HepG2 (cell line): ENCODE data around the gene MED15. TPM values are rescaled to one million over a fixed set of nuclear protein-coding genes. Genes with fewer than 3 reads are reported as not detected.

ENCODE experiments used
- ATAC-seq: fragments of 200-7000 bp; cut with Tn5 transposase; 3 replicates; pipeline ENCODE4 v1.9.1; 2020; ENCODE audit warnings: mild to moderate bottlenecking, moderate library complexity
- BruUV-seq: library from RNA; stranded (reverse); fragments of 400-500 nt; replicated peaks from 2 replicates; lab custom pipeline; 2021; lab: Mats Ljungman, UMichigan
- CTCF ChIA-PET: fragments of 300-600 bp; formaldehyde crosslinking; extraction: SDS; loops from one replicate; lab custom pipeline; 2021; ENCODE audit warnings: low total read pairs, inconsistent platforms, low intra/inter-chr PET ratio; lab: Yijun Ruan, JAX
- POLR2A ChIA-PET: fragments of 350-600 bp; sonication (Branson Sonifier 250); formaldehyde crosslinking; loops from one replicate; lab custom pipeline; 2020; ENCODE audit warnings: antibody characterized with exemption, inconsistent platforms; lab: Yijun Ruan, JAX
- DNase-seq: peaks from one replicate; pipeline ENCODE4 v3.0.0-alpha.2; 2015; ENCODE audit warnings: low spot score
- FAIRE-seq: peaks from 3 replicates; lab custom pipeline; 2011; peaks lifted over from hg19 to GRCh38; lab: Jason Lieb, UNC
- H2AFZ ChIP-seq: one replicate; pipeline ENCODE4 v1.6.1; 2011; ENCODE audit warnings: low read length, inconsistent platforms
- H3K27ac ChIP-seq: fragments of 300-600 bp; 3 replicates; pipeline ENCODE4 v1.8.0; 2011; ENCODE audit warnings: mixed run types, mild to moderate bottlenecking, mixed read lengths, low read length, inconsistent platforms; ENCODE audit not compliant: insufficient read depth; ENCODE audit errors: extremely low read length
- H3K27me3 ChIP-seq, 2 experiments: fragments of 200-600 bp in 1 of 2; 2 replicates in 1 of 2; 3 replicates in 1 of 2; pipeline versions ENCODE4 v1.6.0 to v1.8.0; 2011; ENCODE audit warnings: low read length in 2 of 2, mild to moderate bottlenecking in 2 of 2, moderate library complexity in 2 of 2, inconsistent platforms in 1 of 2; ENCODE audit not compliant: insufficient read depth in 2 of 2, control insufficient read depth in 1 of 2
- H3K36me3 ChIP-seq, 2 experiments: fragments of 200-600 bp in 1 of 2; replicated peaks in 1 of 2; 2 replicates in 1 of 2; 3 replicates in 1 of 2; pipeline versions ENCODE4 v1.5.1 to v1.8.0; 2011; ENCODE audit warnings: low read length in 2 of 2, inconsistent platforms in 1 of 2; ENCODE audit not compliant: insufficient read depth in 2 of 2, control insufficient read depth in 1 of 2
- H3K4me1 ChIP-seq: 2 replicates; pipeline ENCODE4 v1.5.1; 2012; ENCODE audit warnings: low read length, inconsistent platforms; ENCODE audit not compliant: insufficient read depth
- H3K4me2 ChIP-seq: 2 replicates; pipeline ENCODE4 v1.6.0; 2011; ENCODE audit warnings: low read depth, low read length, inconsistent platforms
- H3K4me3 ChIP-seq, 3 experiments: fragments of 200-600 bp in 1 of 3; sonication (generic), shearing (Covaris generic) in 1 of 3; replicated peaks in 1 of 3; 2 replicates each; pipeline ENCODE4 v1.5.1; 2011 to 2016; ENCODE audit warnings: low read length in 3 of 3, inconsistent platforms in 2 of 3, low read depth in 2 of 3, mild to moderate bottlenecking in 2 of 3, control low read depth in 1 of 3, mixed read lengths in 1 of 3; ENCODE audit not compliant: insufficient read depth in 1 of 3
- H3K79me2 ChIP-seq: one replicate; pipeline ENCODE4 v1.6.1; 2011; ENCODE audit warnings: low read length, inconsistent platforms; ENCODE audit not compliant: insufficient read depth
- H3K9ac ChIP-seq: 2 replicates; pipeline ENCODE4 v1.6.0; 2011; ENCODE audit warnings: mild to moderate bottlenecking, low read depth, low read length, inconsistent platforms; ENCODE audit not compliant: insufficient read depth
- H3K9me3 ChIP-seq: 2 replicates; pipeline ENCODE4 v1.5.1; 2012; ENCODE audit warnings: mild to moderate bottlenecking, low read length
- H4K20me1 ChIP-seq: 2 replicates; pipeline ENCODE4 v1.6.0; 2011; ENCODE audit warnings: inconsistent platforms, mild to moderate bottlenecking, low read length, moderate library complexity; ENCODE audit not compliant: insufficient read depth
- ATF2 ChIP-seq: sonication (generic); formaldehyde crosslinking; IDR thresholded peaks from 2 replicates; pipeline ENCODE4 v1.4.0; 2020; ENCODE audit warnings: missing genetic modification reagents
- ATF6 ChIP-seq: sonication (generic); formaldehyde crosslinking; conservative IDR thresholded peaks from 2 replicates; pipeline ENCODE4 v1.4.0; 2020; ENCODE audit warnings: missing genetic modification reagents
- CSRNP2 ChIP-seq: sonication (generic); formaldehyde crosslinking; conservative IDR thresholded peaks from 2 replicates; pipeline ENCODE4 v1.8.0; 2022; ENCODE audit warnings: low read depth, missing genetic modification reagents
- FOXC1 ChIP-seq: sonication (generic); formaldehyde crosslinking; IDR thresholded peaks from 2 replicates; pipeline ENCODE4 v1.8.0; 2022; ENCODE audit warnings: mild to moderate bottlenecking, missing genetic modification reagents, borderline replicate concordance
- KAT2B ChIP-seq: fragments of 150-350 bp; IDR thresholded peaks from 2 replicates; pipeline ENCODE4 v1.6.1; 2014; ENCODE audit warnings: low read depth, low read length, borderline replicate concordance
- NCOA5 ChIP-seq: sonication (generic); formaldehyde crosslinking; IDR thresholded peaks from 2 replicates; pipeline ENCODE4 v1.4.0; 2020; ENCODE audit warnings: missing genetic modification reagents
- NFIC ChIP-seq: IDR thresholded peaks from 2 replicates; pipeline ENCODE4 v1.6.1; 2012; ENCODE audit warnings: mild to moderate bottlenecking, low read length, inconsistent platforms
- PAF1 ChIP-seq: IDR thresholded peaks from 2 replicates; pipeline ENCODE4 v1.6.1; 2016; ENCODE audit warnings: missing genetic modification reagents, missing compliant biosample characterization
- RFX1 ChIP-seq: fragments of 450-650 bp; IDR thresholded peaks from 2 replicates; pipeline ENCODE4 v1.6.1; 2017
- ZGPAT ChIP-seq: IDR thresholded peaks from 2 replicates; pipeline ENCODE4 v1.6.1; 2016; ENCODE audit warnings: mild to moderate bottlenecking
- ZNF543 ChIP-seq: sonication (generic); formaldehyde crosslinking; IDR thresholded peaks from 2 replicates; pipeline ENCODE4 v1.4.0; 2020; ENCODE audit warnings: mild to moderate bottlenecking, missing genetic modification reagents
- ZNF710 ChIP-seq: sonication (generic); formaldehyde crosslinking; IDR thresholded peaks from 2 replicates; pipeline ENCODE4 v1.5.0; 2020; ENCODE audit warnings: mild to moderate bottlenecking, missing genetic modification reagents, borderline replicate concordance
- ZNF775 ChIP-seq: sonication (generic); formaldehyde crosslinking; IDR thresholded peaks from 2 replicates; pipeline ENCODE4 v1.4.0; 2020; ENCODE audit warnings: missing genetic modification reagents, mild to moderate bottlenecking, moderate library complexity, borderline replicate concordance
- ZNF776 ChIP-seq: sonication (generic); formaldehyde crosslinking; IDR thresholded peaks from 2 replicates; pipeline ENCODE4 v1.4.0; 2020; ENCODE audit warnings: mild to moderate bottlenecking, missing genetic modification reagents
- ZSCAN12 ChIP-seq: sonication (generic); formaldehyde crosslinking; IDR thresholded peaks from 2 replicates; pipeline ENCODE4 v1.9.0; 2021; ENCODE audit warnings: mild to moderate bottlenecking, missing genetic modification reagents
- ZSCAN9 ChIP-seq: IDR thresholded peaks from 2 replicates; pipeline ENCODE4 v1.6.1; 2016; ENCODE audit warnings: borderline replicate concordance
- WGBS: methylation state at CpG from one replicate; pipeline ENCODE4 v1.1.6; 2017; ENCODE audit warnings: low lambda C conversion rate; 5-methylcytosine and 5-hydroxymethylcytosine counted together
- in situ Hi-C: cut with HindIII; loops from 2 replicates; pipeline ENCODE4 v1.10.0; 2017; ENCODE audit warnings: low pct_unique_long_range_greater_than_20kb; ENCODE audit not compliant: extremely low pct_ligation_motif_present
- intact Hi-C: fragments of 100-400 bp; cut with micrococcal nuclease; formaldehyde crosslinking; loops from one replicate; pipeline ENCODE4 v1.10.0; 2022; ENCODE audit not compliant: unreplicated experiment
- polyA plus RNA-seq, 8 experiments: library from polyadenylated mRNA; depleted of rRNA in 3 of 8; stranded (reverse) in 7 of 8; unstranded in 1 of 8; fragments of >200 nt; fragmentation: Illumina TruSeq in 4 of 8; extraction: Trizol in 4 of 8; gene quantifications; 2 replicates each; pipeline versions ENCODE4 v1.2.1 to v1.2.3, GENCODE V29; 2011 to 2016; ENCODE audit warnings: low read depth in 4 of 8, missing spikeins in 1 of 8, mixed read lengths in 1 of 8; ENCODE audit not compliant: insufficient read depth in 1 of 8
- total RNA-seq, 5 experiments: library from RNA; depleted of rRNA; stranded (reverse); fragments of >200 nt; fragmentation: Illumina TruSeq; extraction: Trizol; gene quantifications; 2 replicates each; pipeline ENCODE4 v1.2.3, GENCODE V29; 2016; ENCODE audit warnings: low read depth in 1 of 5

The MED15 gene
- total and polyA plus RNA-seq, 2 of the 13 experiments (the other 11 are each of a cell fraction or from before 2014, with no cell fraction given): 14.3 to 27.0 TPM

- intact Hi-C loops: no loop called here
- no peak for FAIRE-seq
- Histone ChIP-seq H3K4me3 (no peak overlapping the region), H2AFZ (no peak overlapping the region), H3K36me3 (no peaks in the 10 kb centered on the region), H3K27me3 (peaks cover 0 to 23% of the 10 kb centered on the region in 2 experiments; a peak in 3 of 5 replicates), H3K79me2 (no peaks in the 10 kb centered on the region), H3K9me3 (no peaks in the 10 kb centered on the region), H3K27ac (no peak overlapping the region), H3K4me1 (peaks cover 10% of the 10 kb centered on the region), H3K4me2 (no peak overlapping the region), H3K9ac (no peak overlapping the region), H4K20me1 (no peaks in the 10 kb centered on the region)
- DNase-seq: no peak
- 34% methylated on average over 3 of the region's 5 CpGs for WGBS
- ChIA-PET CTCF (no interaction called here), POLR2A (no interaction called here)
- no peak for ATAC-seq
- in situ Hi-C loops: no loop called here
- TF ChIP-seq FOXC1: no peak
- no peak for TF ChIP-seq ZNF710 (CRISPR knock-in tag)
- no peak for TF ChIP-seq ZNF776
- TF ChIP-seq CSRNP2 (CRISPR knock-in tag): no peak
- no peak for TF ChIP-seq ZSCAN12 (CRISPR knock-in tag)
- TF ChIP-seq ZNF543 (CRISPR knock-in tag): no peak
- no peak for TF ChIP-seq ATF2 (CRISPR knock-in tag)
- no peak for TF ChIP-seq PAF1 (CRISPR knock-in tag)
- no peak for TF ChIP-seq ZNF775 (CRISPR knock-in tag)
- TF ChIP-seq ATF6 (CRISPR knock-in tag): no peak
- TF ChIP-seq ZSCAN9 (CRISPR knock-in tag): no peak
- no peak for TF ChIP-seq KAT2B
- no peak for TF ChIP-seq RFX1
- no peak for TF ChIP-seq ZGPAT
- no peak for TF ChIP-seq NFIC
- no peak for TF ChIP-seq NCOA5
- BruUV-seq: no TSS peak
Observed at GRCh38 chr22:20599117-20599516, 91.7 kb downstream of the MED15 start.
